Esophagus muscularis mucosa (tissue), 4 donors: ENCODE data around the gene MAP2K5.

Source experiments
- EP300 ChIP-seq: sonication (generic); formaldehyde crosslinking; IDR thresholded peaks from one replicate; pipeline ENCODE4 v1.6.1; 2017; ENCODE audit warnings: antibody characterized with exemption
- POLR2A ChIP-seq: fragments of 450-650 bp; IDR thresholded peaks from one replicate; pipeline ENCODE4 v1.6.1; 2017; ENCODE audit warnings: antibody characterized with exemption, moderate library complexity, mild to moderate bottlenecking, low read depth
- POLR2AphosphoS5 ChIP-seq, 2 donors: sonication (generic); formaldehyde crosslinking; IDR thresholded peaks; one replicate each; pipeline ENCODE4 v1.6.1; 2017; ENCODE audit warnings: antibody characterized with exemption in 2 of 2
- TF ChIP-seq, protein P1 (sequence below), 3 experiments: fragments of 200-600 bp in 2 of 3; fragments of 450-650 bp in 1 of 3; sonication (generic) in 2 of 3; IDR thresholded peaks; one replicate each; pipeline ENCODE4 v1.5.1; 2017 to 2019; ENCODE audit warnings: antibody characterized with exemption in 3 of 3, mild to moderate bottlenecking in 2 of 3, moderate library complexity in 1 of 3

GRCh38 chr15:67720556-67721175 lies 178.2 kb downstream of the MAP2K5 start:
- no peak for TF ChIP-seq EP300
- TF ChIP-seq, protein P1, sequence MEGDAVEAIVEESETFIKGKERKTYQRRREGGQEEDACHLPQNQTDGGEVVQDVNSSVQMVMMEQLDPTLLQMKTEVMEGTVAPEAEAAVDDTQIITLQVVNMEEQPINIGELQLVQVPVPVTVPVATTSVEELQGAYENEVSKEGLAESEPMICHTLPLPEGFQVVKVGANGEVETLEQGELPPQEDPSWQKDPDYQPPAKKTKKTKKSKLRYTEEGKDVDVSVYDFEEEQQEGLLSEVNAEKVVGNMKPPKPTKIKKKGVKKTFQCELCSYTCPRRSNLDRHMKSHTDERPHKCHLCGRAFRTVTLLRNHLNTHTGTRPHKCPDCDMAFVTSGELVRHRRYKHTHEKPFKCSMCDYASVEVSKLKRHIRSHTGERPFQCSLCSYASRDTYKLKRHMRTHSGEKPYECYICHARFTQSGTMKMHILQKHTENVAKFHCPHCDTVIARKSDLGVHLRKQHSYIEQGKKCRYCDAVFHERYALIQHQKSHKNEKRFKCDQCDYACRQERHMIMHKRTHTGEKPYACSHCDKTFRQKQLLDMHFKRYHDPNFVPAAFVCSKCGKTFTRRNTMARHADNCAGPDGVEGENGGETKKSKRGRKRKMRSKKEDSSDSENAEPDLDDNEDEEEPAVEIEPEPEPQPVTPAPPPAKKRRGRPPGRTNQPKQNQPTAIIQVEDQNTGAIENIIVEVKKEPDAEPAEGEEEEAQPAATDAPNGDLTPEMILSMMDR (IDR thresholded peaks at IDR 0.05): no peak
- no peak for TF ChIP-seq POLR2A
- TF ChIP-seq POLR2AphosphoS5 (IDR thresholded peaks at IDR 0.05): no peak
